Measurements from ENCODE around the gene FASTKD2. TPM values are rescaled to one million over a fixed set of nuclear protein-coding genes. Genes with fewer than 3 reads are reported as not detected.

FASTKD2 gene
- total and polyA plus RNA-seq, 2 of the 4 experiments (the other 2 are of a cell fraction), result 17.6 to 50.4 TPM

- no peak overlapping the region for H3K18ac ChIP-seq (ENCODE audit: low read depth, low read length)
- H3K79me1 ChIP-seq (ENCODE audit: low read depth in 1 of 2, low read length in 2 of 2), result no peaks in the 10 kb centered on the region
- H2BK15ac ChIP-seq (ENCODE audit: low read depth, low read length), result no peak overlapping the region
- H2BK120ac ChIP-seq (ENCODE audit: low read depth, low read length), result no peak overlapping the region
- intact Hi-C loops (cut with micrococcal nuclease) (no loop called here), in situ Hi-C loops (cut with MboI; ENCODE audit: low sequenced_read_pairs) (no loop called here), dilution Hi-C loops (cut with HindIII; ENCODE audit: low sequenced_read_pairs, unreplicated experiment) (no loop called here)
- no peak overlapping the region for H4K5ac ChIP-seq (ENCODE audit: low read depth, low read length)
- no peak overlapping the region for H3K14ac ChIP-seq (replicated peaks; ENCODE audit: low read depth, low read length)
- no peak overlapping the region for H3K9ac ChIP-seq (ENCODE audit: low read depth, low read length)
- H3K36me3 ChIP-seq (ENCODE audit: control insufficient read depth, insufficient read depth, low read length), result no peaks in the 10 kb centered on the region
- BruUV-seq (replicated peaks), result no TSS peak
- H3K27me3 ChIP-seq (ENCODE audit: control insufficient read depth, insufficient read depth, low read length), result no peaks in the 10 kb centered on the region
- H3K4ac ChIP-seq (ENCODE audit: low read depth, low read length), result no peak overlapping the region
- H3K9me3 ChIP-seq (ENCODE audit: control insufficient read depth, insufficient read depth, low read length), result no peaks in the 10 kb centered on the region
- H2AK5ac ChIP-seq (ENCODE audit: low read depth, low read length), result no peak overlapping the region
- no peak overlapping the region for H3K56ac ChIP-seq (ENCODE audit: extremely low read depth, insufficient read depth, low read length)
- no peak overlapping the region for H3K4me2 ChIP-seq (ENCODE audit: low read depth, low read length)
- H3K9me1 ChIP-seq (ENCODE audit: insufficient read depth, low read length), result no peaks in the 10 kb centered on the region
- no peak overlapping the region for H4K91ac ChIP-seq (ENCODE audit: insufficient read depth, low read depth, low read length)
- POLR2A ChIA-PET (ENCODE audit: unreplicated experiment), result no interaction called here
- DNase-seq, result no peak
- no peak overlapping the region for H2BK20ac ChIP-seq (ENCODE audit: low read depth, low read length)
- no peak overlapping the region for H3K27ac ChIP-seq (ENCODE audit: insufficient read depth, low read length)
- H2AFZ ChIP-seq (replicated peaks; ENCODE audit: low read length, poor library complexity), result no peak overlapping the region
- H4K20me1 ChIP-seq (ENCODE audit: insufficient read depth, low read length), result no peaks in the 10 kb centered on the region
- H3K4me1 ChIP-seq (ENCODE audit: control insufficient read depth, insufficient read depth, low read length), result no peaks in the 10 kb centered on the region
- no peak for ATAC-seq (ENCODE audit: low read depth)
- no peak overlapping the region for H4K8ac ChIP-seq (ENCODE audit: low read depth in 2 of 2, low read length in 2 of 2)
- CTCF ChIA-PET, result no interaction called here
- no peak overlapping the region for H2AK9ac ChIP-seq (replicated peaks; ENCODE audit: low read depth, low read length, poor library complexity)
- WGBS, 2 experiments (ENCODE audit: extremely low coverage in 2 of 2, insufficient read length in 1 of 2), result 59% methylated on average over 2 of the region's 3 CpGs; no CpG with 5 or more reads in 1 of the 2 experiments
- H3K23ac ChIP-seq (ENCODE audit: low read depth, low read length), result no peak overlapping the region
- no peak overlapping the region for H3K4me3 ChIP-seq (ENCODE audit: insufficient read depth, low read depth, low read length)
- TF ChIP-seq SMC3 (IDR thresholded peaks at IDR 0.05; ENCODE audit: low read depth, low read length), result no peak
- TF ChIP-seq, protein P1, sequence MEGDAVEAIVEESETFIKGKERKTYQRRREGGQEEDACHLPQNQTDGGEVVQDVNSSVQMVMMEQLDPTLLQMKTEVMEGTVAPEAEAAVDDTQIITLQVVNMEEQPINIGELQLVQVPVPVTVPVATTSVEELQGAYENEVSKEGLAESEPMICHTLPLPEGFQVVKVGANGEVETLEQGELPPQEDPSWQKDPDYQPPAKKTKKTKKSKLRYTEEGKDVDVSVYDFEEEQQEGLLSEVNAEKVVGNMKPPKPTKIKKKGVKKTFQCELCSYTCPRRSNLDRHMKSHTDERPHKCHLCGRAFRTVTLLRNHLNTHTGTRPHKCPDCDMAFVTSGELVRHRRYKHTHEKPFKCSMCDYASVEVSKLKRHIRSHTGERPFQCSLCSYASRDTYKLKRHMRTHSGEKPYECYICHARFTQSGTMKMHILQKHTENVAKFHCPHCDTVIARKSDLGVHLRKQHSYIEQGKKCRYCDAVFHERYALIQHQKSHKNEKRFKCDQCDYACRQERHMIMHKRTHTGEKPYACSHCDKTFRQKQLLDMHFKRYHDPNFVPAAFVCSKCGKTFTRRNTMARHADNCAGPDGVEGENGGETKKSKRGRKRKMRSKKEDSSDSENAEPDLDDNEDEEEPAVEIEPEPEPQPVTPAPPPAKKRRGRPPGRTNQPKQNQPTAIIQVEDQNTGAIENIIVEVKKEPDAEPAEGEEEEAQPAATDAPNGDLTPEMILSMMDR (conservative IDR thresholded peaks at IDR 0.05; ENCODE audit: low read depth, low read length), result no peak
- no peak overlapping the region for H2BK5ac ChIP-seq (ENCODE audit: low read depth, low read length, poor library complexity, severe bottlenecking)
These were observed 66.1 kb downstream of the FASTKD2 start for GRCh38 chr2:206831442-206831995.
